H1 (cell line): ENCODE data around the gene SAG. TPM values are rescaled to one million over a fixed set of nuclear protein-coding genes. Genes with fewer than 3 reads are reported as not detected.

ENCODE experiments used
- RBBP5 ChIP-seq: IDR thresholded peaks from 2 replicates; pipeline ENCODE4 v1.7.1; 2012; ENCODE audit warnings: low read depth, mild to moderate bottlenecking, inconsistent platforms, low read length, moderate library complexity, borderline replicate concordance
- SIRT6 ChIP-seq: IDR thresholded peaks from one replicate; pipeline ENCODE4 v1.7.1; 2012; ENCODE audit warnings: low read length, inconsistent platforms
- polyA plus RNA-seq, 7 experiments: library from polyadenylated mRNA; depleted of rRNA in 3 of 7; stranded (reverse) in 5 of 7; unstranded in 2 of 7; fragments of >200 nt in 5 of 7; fragments of 200-250 nt in 2 of 7; gene quantifications; 1 replicate in 5 of 7; 2 replicates in 1 of 7; 4 replicates in 1 of 7; pipeline versions ENCODE4 v1.2.1 to v1.2.3, GENCODE V29; 2011 to 2013; ENCODE audit warnings: missing spikeins in 2 of 7, mixed read lengths in 2 of 7
- total RNA-seq: library from RNA; stranded (reverse); fragmentation: NEBNext Ultra II Directional; extraction: Animal tissue kit (Norgen Biotek cat#: 25700); gene quantifications from 2 replicates; pipeline ENCODE4 v1.2.1, GENCODE V29; 2021

The SAG gene
- total and polyA plus RNA-seq, 2 of the 8 experiments (the other 6 are each of a cell fraction or from before 2014, with no cell fraction given): not detected

DNA sequence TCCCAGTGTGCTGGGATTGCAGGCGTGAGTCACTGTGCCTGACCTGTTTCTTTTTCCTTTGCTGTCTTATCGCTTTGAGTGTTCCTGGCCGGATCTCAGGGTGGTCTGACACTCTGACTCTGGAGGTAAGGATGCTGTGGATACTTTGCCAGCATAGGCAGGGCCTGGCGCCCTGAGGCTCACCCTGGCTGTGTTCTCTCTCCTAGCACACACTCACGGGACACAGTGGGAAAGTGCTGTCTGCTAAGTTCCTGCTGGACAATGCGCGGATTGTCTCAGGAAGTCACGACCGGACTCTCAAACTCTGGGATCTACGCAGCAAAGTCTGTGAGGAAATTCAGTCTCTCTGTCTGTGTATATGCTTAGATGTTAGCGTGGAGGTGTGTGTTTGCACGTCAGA is 18.0 kb upstream of the SAG start (continued):
- TF ChIP-seq SIRT6 (no peak), RBBP5 (no peak)
